HFFc6 (cell line): ENCODE measurements around the gene SLC66A1. TPM values are rescaled to one million over a fixed set of nuclear protein-coding genes. Genes with fewer than 3 reads are reported as not detected.

Experiments
- DNase-seq: peaks from one replicate; pipeline ENCODE4 v3.0.0-alpha.2; 2018
- H3K27ac Mint-ChIP-seq: 2 replicates; pipeline ENCODE4 v1.8.0; 2020; ENCODE audit warnings: mild to moderate bottlenecking, mixed read lengths
- H3K27me3 Mint-ChIP-seq: 2 replicates; pipeline ENCODE4 v1.8.0; 2021; ENCODE audit warnings: mild to moderate bottlenecking, moderate library complexity, mixed read lengths; ENCODE audit not compliant: insufficient read depth
- H3K36me3 Mint-ChIP-seq: 2 replicates; pipeline ENCODE4 v1.8.0; 2021; ENCODE audit warnings: low read depth, mixed read lengths
- H3K4me1 Mint-ChIP-seq: 2 replicates; pipeline ENCODE4 v1.8.0; 2020; ENCODE audit warnings: low read depth, mixed read lengths
- H3K4me3 Mint-ChIP-seq: 2 replicates; pipeline ENCODE4 v1.8.0; 2020; ENCODE audit warnings: mild to moderate bottlenecking, moderate library complexity, mixed read lengths
- H3K9me3 Mint-ChIP-seq: 2 replicates; pipeline ENCODE4 v1.8.0; 2020; ENCODE audit warnings: mild to moderate bottlenecking, mixed read lengths
- total RNA-seq, 6 experiments: library from RNA; stranded (reverse); fragmentation: NEBNext Ultra II Directional; extraction: Animal tissue kit (Norgen Biotek cat#: 25700); gene quantifications; 2 replicates in 1 of 6; 3 replicates in 5 of 6; pipeline ENCODE4 v1.2.3, GENCODE V29; 2021
- TF ChIP-seq, protein P1 (sequence below): fragments of 200-600 bp; sonication (generic); IDR thresholded peaks from 2 replicates; pipeline ENCODE4 v1.5.0; 2021; ENCODE audit warnings: antibody characterized with exemption, mild to moderate bottlenecking

The SLC66A1 gene
- total RNA-seq, 6 experiments from 2014 or later: 13.3 to 15.6 (median 14.2) TPM

- Mint-ChIP-seq H3K27ac (no peak overlapping the region; the same call in 1 of the 2 replicates), H3K36me3 (peaks cover 42% of the 10 kb centered on the region), H3K4me1 (peaks cover 11% of the 10 kb centered on the region; the same call in 1 of the 2 replicates), H3K9me3 (no peaks in the 10 kb centered on the region), H3K4me3 (no peak overlapping the region), H3K27me3 (no peaks in the 10 kb centered on the region)
- DNase-seq: no peak
- TF ChIP-seq, protein P1, sequence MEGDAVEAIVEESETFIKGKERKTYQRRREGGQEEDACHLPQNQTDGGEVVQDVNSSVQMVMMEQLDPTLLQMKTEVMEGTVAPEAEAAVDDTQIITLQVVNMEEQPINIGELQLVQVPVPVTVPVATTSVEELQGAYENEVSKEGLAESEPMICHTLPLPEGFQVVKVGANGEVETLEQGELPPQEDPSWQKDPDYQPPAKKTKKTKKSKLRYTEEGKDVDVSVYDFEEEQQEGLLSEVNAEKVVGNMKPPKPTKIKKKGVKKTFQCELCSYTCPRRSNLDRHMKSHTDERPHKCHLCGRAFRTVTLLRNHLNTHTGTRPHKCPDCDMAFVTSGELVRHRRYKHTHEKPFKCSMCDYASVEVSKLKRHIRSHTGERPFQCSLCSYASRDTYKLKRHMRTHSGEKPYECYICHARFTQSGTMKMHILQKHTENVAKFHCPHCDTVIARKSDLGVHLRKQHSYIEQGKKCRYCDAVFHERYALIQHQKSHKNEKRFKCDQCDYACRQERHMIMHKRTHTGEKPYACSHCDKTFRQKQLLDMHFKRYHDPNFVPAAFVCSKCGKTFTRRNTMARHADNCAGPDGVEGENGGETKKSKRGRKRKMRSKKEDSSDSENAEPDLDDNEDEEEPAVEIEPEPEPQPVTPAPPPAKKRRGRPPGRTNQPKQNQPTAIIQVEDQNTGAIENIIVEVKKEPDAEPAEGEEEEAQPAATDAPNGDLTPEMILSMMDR: no peak
Observed at GRCh38 chr1:19376428-19377372, 64.6 kb downstream of the SLC66A1 start.

DNA sequence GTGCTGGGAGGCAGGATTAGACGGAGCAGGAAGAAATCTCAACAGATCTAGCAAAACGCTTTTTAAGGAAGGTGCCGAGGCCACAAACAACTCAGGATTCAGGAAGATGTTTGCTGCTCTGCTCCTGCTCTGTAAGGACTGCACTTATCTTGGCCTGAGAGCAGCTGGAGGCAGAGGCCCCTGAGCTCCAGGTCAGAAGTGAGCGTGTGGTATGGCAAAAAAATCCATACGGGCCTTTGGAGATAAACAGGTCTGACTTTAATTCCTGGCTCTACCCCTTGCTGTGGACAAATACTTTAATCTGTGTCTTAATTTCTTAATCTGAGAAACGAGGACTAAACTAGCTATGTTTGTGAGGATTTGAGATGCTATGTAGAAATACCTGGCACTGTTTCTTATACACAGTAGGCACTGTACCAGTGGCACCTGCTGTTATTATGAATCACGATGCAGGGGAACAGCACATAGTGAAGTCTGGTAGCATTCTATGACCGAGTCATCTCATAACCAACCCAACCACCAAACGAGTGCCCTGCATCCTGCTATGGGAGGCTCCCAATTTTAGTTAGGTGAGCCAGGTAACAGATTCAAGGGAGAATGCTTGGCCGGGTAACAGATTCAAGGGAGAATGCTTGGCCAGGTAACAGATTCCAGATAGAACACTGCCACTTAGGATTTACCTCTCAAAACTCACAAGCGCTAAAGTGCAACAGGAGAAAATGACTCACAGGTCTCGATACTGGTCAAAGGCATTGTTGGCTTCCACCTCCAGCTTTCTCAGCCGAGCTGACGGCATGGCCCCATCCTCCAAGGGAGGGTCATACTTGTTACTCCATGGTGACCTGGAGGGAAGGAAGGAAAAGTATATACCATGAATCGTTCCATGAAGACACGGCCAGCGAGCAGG is 65.9 kb downstream of the SLC66A1 start:
- 0 out of 2 replicates have a peak overlapping the region, but pooled peaks have one; percentile 18 for H3K27ac Mint-ChIP-seq
- TF ChIP-seq, protein P1: no peak
- H3K4me1 Mint-ChIP-seq: peaks cover 3% of the 10 kb centered on the region; the same call in 1 of the 2 replicates
- H3K36me3 Mint-ChIP-seq: peaks cover 47% of the 10 kb centered on the region
- H3K4me3 Mint-ChIP-seq: no peak overlapping the region
- no peaks in the 10 kb centered on the region for H3K9me3 Mint-ChIP-seq
- H3K27me3 Mint-ChIP-seq: no peaks in the 10 kb centered on the region
- DNase-seq: no peak

Other genes starting within 250 kb of the SLC66A1 start
- 100 to 1,000 TPM in 1 of 6 experiments, 10 to 100 TPM in 5; 74.2 to 116 (median 88.6) TPM for gene UBR4, start 102.1 kb upstream of the SLC66A1 start, total RNA-seq
- gene EMC1, start 60.8 kb upstream of the SLC66A1 start, total RNA-seq: 100 to 1,000 TPM in 2 of 6 experiments, 10 to 100 TPM in 4; 86.8 to 106 (median 93.6) TPM
- gene MRTO4, start 60.5 kb upstream of the SLC66A1 start, total RNA-seq: 10 to 100 TPM; 40.0 to 61.9 (median 45.0) TPM
- gene AKR7A3, start 23.6 kb upstream of the SLC66A1 start, total RNA-seq: under 1 TPM in 5 of 6 experiments, not detected in 1; 0.12 to 0.46 (median 0.27) TPM
- gene AKR7A2, start 182 bp upstream of the SLC66A1 start, total RNA-seq: 10 to 100 TPM; 62.8 to 74.2 (median 69.4) TPM
- 100 to 1,000 TPM; 565 to 646 (median 603) TPM for gene CAPZB, start 173.2 kb downstream of the SLC66A1 start, total RNA-seq